HG03521 (cell line): ENCODE measurements around the gene FHOD3.
A peak's percentile ranks its signal among the peaks of the same experiment; 100 is the strongest.
"Not testable (repeated sequence)": the region's sequence is repeated elsewhere in the genome, so short reads cannot be mapped to it uniquely, and the experiment has no call there.

Source experiments
- ATAC-seq: cut with Tn5 transposase; IDR thresholded peaks from one replicate; pipeline ENCODE4 v1.9.1; 2021; ENCODE audit warnings: mild to moderate bottlenecking, moderate library complexity; ENCODE audit not compliant: unreplicated experiment

The FHOD3 gene

DNA sequence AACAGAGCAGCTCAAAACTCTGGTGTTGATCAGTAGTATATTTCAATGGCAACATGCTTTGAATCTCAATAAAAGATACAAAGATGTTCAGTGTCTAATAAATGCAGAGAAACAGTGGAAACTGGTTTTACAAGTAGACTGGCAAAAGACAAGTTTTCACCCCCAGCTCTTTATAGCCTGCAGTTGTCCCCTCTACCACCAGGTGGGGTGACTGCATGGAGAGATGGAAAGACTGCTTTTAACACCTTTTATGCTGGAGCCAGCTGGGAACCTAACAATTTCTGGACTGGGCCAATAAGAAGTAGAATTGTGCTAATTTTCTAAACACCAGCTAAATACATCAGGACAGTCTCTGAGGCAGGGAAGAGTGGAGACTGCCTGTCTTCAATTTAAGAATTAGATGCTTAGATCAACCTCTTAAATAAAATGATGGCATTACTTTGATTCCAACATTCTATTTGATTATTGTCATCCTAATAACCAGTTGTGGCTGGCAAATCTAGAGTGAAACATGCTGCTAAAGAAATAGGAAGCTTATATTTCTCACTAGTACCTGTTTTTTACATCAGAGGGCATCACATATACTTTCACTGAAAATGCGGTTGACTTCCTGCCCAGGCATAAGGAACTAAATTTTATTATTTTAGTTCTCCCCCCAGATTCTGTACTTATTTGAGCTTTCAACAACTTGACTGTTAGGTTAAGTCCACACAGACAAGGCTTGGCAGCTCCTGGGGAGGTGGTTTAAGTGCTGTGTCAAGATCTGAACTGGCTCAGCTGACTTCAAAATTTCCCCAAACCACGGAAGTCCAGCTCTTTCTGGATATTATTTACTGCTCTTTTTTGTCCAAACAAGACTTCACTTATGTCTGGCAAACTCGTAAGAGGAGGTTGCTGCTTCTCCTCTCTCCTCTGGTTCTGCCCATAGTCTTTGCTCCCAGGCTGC, 390.8 kb downstream of the FHOD3 start:
- peak; percentile 58 for ATAC-seq

DNA sequence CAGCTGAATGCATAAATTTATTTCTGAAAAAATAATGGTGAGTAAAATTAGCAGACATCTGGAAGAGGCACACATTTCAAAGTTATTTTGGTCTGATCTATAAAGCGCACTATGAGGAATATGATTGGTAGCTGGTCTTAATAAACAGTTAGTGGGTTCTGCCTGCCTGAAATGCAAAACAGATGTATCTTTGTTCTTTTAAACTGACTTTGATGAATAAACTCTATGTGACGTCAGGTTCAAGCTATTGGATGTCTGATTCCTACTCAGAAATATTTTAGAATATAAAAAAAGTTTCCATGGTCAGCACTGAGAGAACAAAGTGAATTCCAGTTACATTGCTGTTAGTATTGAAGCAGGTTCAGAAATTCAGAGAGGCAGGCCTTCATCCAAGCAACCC, 394.9 kb downstream of the FHOD3 start:
- no peak for ATAC-seq

DNA sequence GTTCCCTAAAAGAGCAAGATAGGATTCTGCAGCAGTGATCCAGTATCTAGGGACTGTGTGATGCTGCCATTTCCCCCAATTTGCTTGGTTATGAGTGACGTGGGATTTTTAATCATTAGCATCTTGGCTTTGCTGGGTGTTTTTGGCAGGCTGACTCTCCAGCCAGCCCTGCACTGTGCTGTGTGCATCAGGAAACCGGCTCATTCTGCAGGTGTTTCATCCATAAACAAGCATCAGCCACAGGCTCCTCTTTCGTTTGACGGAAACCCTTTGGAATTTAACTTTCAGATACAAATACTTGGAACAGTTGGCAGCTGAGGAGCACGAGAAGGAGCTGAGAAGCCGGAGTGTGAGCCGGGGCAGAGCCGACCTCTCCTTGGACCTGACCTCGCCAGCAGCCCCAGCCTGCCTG, 395.4 kb downstream of the FHOD3 start:
- ATAC-seq: no peak

DNA sequence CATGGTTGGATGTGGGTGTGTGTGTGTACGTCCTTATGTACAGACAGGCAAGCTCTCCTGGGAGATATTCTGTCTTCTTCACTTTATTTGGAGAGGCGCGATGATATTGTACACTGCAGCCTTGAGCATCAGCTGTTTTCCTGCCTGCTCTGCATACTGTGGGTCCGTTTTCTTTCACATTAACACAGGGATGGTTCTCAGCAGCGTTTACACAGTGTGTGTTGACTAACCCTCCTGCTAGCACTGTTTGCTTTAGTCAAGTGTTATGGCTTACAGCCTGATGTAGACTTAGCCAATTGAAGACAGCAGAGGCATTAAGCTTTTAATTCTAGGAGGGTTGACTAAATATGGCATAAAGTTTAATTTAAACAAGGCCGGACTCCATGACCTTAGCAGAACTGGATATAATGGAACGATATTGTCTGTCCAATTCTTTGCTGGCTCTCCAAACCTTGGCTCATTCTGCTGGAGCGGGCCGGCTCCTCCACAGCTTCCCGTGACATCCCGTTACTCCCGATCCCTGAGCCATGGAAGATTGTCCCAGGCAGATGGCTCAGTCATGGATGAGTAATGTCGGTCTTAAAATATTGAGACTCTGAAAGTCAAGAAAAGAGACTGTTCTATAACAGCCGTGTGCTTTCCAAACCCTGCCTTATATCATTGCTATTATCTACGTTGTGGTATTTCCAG, 396.6 kb downstream of the FHOD3 start:
- ATAC-seq: no peak

DNA sequence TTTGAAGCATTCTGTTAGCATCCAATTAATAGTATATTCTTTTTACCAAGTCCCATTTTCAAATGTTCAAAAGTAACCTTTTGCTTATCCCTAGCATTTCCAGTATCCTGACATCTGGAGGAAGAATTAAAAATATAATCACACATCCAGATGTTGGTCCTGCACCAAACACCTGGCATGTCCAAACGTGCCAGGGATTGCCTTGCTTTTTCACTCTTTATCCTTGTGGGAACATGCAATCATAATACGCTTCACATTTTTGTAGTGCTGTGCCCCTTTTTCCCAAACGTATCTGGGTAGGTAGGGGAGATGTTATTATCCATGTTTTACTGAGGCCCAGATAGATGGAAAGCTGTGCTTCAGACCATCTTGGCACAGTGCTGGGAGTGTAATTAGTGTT, 398.3 kb downstream of the FHOD3 start:
- ATAC-seq: no peak

DNA sequence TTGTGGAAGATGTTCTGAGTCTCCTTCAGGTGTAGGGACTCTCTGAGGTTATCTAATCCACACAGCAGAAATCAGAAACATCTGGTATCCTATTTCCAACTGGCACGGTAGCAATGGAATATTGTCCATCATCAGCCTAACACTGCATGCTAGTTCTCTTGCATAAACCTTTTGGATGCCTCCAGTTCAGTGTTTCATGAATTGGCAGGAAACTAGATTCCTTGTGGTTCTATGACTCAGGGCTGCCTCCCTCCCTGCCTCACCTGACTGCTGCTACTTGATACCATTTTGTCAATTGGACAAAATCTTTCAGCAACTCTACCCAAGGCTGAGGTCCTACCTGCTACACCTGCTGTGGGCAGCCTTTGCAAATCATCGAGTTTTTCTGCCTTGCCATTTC, 400.4 kb downstream of the FHOD3 start:
- no peak for ATAC-seq

DNA sequence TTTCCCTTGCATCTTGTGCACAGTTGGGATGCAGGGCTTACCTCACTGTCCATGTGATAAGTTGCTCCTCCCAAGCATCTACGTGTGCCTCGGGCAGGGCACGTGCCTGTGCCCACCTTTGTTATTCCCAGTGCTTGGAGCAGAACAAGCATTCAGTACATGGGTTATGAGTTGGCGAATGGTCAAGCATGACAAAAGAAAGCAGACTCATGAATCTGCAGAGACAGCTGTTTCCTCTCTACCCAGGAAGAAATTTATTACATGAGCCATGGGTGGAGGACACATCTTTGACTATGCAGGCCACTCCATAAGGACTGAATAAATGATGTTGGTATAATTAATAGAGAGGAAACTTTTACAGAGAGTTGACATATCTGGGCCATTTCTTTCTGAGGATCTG, 403.4 kb downstream of the FHOD3 start:
- ATAC-seq: no peak

DNA sequence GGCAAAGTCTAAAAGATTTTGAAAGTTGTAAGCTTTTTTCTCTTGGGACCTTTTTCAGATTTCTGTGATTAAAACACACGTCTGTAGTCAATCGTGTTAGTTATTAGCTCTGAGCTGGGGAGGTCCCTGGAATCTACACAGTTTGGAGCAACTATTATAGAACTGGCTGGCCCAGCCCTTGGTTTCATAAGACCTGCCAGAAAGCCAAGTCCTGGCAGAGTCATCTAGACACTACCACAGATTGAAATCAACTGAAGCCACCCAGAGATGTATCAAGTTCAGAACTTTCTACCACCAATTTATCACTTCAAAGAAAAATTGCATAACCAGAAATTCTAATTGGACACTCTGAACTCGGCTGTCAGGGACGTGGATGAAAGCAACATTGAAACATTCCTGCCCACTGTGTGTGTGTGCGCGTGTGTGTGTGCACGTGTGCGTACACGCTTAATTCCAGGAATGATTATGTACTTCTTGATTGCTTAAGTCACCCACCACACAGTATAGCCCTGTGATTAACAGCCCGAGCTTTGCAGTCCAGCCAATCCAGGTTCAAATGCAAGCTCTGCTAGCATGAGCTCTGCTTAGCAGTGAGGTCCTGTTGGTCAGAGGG, 405.0 kb downstream of the FHOD3 start:
- no peak for ATAC-seq

DNA sequence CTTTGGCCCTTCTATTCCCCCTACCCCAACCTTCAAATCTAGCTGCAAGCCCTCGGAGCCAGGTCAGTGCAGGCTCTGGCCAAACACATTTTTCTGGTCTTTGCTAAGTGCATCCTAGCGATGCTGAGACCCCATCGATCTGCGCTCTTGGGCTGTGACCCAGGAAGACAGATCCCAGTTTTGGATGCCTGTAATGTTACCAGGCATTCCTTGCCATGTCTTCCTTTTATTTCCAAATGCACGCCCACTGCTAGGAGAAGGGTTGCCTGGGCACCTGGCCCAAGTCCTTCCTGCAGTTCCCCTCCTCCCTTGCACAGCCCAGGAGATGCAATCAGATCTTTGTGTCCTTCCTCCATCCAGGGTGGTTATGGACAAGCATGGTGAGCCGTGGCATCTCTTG, 406.6 kb downstream of the FHOD3 start:
- ATAC-seq: no peak

DNA sequence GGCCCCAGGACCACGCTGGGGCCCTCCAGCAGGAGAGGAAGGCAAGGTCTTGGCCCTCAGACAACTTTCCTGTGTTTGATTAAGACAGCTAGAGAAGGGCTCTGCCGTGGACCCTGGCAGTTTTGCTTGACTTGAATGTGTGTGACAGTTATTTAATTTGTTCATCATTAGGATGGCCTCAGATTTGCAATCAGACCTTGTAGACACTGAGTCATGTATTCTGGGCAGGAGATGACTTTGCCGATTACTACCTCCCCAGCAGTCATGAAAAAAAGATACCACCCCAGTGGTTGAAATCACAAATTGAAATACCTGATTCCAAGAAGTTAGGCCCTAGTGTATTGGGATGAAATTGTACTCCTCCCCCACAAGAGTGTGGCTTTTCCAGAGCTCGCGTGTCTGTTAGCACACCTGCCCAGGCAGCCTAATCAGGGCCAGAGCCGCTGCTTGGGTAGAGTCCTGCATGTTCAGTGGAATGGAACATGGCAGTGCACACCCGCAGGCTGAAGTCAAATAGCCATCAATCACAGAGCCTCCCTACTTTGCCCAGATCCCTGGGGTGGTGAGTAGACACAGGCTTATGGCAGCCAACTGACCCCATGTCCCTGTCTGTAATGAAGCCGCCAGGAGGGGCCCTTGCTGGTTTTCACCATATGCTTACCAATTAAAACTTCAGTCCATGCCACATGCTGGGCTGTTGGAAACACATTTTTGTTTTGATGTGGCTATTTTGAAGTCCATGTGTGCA, 408.8 kb downstream of the FHOD3 start:
- ATAC-seq: no peak

DNA sequence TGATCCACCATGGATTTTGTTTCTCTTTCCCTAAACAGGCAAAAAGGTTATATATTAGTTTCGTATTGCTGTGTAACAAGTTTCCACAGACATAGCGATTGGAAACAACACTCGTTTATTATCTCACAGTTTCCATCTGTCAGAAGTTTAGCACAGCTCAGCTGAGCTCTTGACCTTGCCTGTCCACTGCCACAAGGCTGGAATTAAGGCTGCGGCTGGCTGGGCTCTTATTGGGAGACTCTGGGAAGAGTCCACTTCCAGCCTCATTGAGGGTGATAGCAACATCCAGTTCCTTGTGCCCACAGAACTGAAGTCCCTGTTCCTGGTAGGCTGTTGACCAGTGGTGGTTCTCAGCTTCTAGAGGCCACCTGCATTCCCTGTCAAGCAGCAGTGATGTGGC, 410.9 kb downstream of the FHOD3 start:
- ATAC-seq: no peak

DNA sequence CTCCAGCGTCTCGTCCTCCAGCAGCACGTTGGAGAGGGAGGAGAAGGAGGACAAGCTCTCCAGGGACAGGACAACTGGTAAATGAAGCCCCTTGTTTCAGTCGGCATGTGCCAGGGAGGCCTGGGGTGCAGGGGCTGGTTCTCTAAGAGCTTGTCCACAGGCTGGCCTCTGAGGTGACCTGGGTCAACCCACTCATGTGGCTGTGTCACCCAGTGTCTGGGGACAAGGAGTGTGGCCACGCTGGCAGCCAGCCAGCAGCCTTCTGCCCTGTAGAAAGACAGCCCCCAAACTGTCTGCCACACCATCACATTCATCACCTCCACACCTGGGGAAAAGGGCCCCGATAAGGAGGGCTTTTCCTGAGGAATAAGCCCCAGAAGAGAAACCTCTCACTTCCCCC, 411.8 kb downstream of the FHOD3 start:
- ATAC-seq: no peak

DNA sequence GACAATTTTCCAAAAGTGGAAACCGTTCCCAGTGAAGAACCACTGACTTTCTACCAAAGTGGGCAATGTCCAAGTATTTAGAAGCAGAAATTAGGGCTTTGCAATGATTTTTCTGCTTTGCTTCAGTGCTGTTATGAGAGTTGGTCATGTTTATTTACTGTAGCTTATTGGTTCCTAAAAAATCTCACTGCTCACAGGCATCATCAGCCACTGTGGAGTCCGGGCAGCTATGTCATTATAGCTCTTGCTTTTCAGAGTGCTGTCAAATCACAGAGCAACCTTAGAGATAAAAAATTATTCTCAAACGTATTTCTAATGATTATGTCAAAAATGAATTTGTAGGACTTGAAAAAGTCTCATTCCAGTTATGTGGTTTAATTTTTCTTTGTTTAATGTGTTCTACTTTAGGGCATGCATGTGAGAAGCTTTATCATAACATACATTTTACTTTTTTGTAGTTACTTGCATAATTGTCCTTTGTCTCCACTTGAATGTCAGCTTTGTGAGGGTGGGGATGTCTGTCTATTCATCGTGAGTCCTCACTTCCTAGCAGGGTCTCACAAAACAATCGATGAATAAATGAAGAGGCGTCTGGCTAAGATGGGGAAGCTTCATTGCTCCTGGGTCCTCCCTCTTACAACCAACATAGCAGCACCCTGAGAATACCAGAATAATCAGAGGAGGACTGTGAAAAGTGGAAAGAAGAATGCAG, 413.7 kb downstream of the FHOD3 start:
- no peak for ATAC-seq

DNA sequence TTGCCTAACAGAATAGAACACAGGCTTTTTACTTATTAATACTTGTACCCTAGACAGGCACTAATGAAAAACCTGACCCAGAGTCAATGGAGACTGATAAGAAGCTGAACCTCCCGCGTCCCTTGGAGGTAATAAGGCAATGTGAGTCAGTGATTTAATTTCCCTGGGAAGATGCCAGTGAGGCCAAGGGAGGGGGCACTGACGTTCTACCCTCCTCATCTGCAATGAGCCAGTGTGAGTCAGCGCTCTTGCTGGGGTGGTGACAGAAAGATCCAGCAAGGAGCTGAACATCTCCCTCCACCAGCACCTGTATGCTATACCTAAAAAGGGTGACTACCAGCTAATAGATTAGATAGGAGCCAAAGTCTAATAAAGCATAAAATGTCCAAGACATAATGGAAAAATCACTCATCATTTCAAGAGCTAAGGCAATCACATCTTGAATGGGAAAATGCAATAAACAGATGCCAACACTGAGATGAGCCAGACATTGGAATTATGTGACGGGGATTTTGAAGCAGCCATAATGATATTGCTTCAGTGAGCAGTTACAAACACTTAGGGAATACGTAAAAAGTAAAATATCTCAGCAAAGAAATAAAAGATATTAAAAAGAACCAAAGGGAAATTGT, 414.4 kb downstream of the FHOD3 start:
- ATAC-seq: no peak

DNA sequence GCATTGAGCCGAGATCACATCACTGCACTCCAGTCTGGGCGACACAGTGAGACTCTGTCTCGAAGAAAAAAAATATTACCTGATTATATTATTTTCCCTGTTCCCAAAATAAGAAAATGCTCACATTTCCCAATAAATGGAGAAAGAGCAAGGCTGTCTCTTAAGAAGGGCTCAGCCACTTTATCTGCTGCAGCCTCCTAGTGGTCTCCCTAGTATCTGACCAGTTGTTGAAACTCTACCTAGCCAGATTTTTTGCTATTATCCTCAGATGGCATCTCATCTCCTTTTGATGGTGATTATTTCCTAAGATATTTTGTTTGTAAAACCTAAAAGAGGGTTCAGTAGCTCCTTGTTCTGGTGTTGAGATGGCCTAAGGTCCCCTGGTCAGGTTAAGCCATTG, 417.0 kb downstream of the FHOD3 start:
- no peak for ATAC-seq

DNA sequence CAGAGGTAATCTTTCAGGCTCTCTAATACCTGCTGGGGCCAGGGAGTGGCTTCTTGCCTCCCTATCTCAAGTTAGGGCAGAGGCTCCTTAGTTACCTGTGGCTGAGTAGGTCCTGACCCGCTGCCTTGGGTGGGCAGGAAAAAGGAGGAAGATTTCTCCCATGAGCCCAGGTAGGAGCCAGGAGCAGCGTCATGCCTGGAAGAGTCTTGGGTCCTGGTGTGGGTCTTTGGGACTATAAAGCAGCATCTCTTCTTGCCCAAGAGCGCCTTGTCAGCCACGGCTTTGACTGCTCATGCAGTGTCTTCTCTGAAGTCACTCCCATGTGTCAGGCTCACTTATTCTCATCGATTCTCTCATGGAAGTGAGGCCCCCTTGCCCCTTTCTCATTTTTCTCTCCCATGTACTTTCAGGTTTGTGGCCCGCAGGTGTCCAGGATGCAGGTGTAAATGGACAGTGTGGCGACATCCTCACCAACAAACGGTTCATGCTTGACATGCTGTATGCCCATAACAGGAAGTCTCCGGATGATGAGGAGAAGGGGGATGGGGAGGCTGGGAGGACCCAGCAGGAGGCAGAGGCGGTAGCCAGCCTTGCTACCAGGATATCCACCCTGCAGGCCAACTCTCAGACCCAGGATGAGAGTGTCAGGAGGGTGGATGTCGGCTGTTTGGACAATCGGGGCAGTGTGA, 420.1 kb downstream of the FHOD3 start:
- no peak for ATAC-seq

DNA sequence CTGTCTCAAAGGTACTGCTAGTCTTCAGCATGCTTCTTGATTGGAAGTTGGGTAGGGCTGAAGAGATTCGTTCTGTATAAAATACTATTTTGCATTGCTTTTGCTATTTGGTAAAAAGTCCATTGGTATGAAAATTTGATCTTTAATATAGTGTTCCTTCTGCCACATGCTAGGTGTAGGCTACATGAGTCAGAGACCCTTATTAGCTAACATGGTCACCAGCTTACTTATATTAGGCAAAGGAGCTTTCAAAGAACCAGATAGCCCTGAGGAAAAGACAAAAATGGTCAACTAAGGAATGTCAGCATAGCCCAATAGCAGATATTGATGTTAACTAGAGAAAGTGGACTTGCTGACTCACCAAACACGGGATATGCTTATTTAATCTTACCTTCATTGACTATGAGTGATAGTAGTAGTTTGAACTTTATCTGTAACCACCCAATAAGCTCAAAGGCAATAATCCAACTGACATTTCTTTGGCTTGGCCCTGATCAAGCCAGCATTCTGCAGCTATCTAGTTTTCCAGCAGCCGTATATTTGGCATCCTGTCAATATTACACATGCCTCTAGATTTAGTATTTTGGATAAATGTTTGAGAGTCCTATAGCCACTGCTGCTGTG, 421.3 kb downstream of the FHOD3 start:
- ATAC-seq: no peak

DNA sequence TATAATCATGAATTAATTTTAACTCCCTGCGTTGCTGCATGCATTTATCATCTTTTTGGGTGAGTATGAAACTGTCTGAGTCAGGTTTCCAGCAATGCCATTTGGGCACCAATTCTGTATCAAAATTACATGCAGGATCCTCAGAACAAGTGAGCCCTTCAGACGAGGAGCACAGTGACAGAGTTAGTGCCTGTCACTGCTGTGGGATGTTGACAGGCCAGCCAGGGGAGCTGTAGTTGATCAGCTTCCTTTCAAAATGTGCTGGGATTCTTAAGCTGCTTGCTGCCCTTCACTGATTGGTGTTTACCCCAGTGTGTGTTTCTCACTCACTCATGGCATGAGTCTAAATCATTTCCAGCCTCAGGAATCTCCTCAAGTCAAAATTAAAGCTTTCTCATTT, 422.1 kb downstream of the FHOD3 start:
- ATAC-seq: no peak

DNA sequence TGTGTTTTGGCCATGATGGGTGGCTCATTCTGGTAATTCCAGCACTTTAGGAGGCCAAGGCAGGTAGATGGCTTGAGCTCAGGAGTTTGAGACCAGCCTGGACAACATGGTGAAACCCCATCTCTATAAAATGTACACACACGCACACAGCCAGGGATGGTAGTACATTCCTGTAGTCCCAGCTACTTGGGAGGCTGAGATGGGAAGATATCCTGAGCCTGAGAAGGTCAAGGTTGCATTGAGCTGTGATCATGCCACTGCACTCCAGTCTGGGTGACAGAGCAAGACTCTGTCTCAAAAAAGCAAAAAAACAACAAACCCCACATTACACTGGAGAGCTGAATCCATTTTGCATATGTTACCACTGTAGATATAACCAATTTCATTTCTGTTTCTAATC, 423.8 kb downstream of the FHOD3 start:
- not testable (repeated sequence) for ATAC-seq
